ENCODE data around the gene SMIM22.

Gene SMIM22, protein sequence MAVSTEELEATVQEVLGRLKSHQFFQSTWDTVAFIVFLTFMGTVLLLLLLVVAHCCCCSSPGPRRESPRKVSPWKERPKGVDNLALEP

DNA sequence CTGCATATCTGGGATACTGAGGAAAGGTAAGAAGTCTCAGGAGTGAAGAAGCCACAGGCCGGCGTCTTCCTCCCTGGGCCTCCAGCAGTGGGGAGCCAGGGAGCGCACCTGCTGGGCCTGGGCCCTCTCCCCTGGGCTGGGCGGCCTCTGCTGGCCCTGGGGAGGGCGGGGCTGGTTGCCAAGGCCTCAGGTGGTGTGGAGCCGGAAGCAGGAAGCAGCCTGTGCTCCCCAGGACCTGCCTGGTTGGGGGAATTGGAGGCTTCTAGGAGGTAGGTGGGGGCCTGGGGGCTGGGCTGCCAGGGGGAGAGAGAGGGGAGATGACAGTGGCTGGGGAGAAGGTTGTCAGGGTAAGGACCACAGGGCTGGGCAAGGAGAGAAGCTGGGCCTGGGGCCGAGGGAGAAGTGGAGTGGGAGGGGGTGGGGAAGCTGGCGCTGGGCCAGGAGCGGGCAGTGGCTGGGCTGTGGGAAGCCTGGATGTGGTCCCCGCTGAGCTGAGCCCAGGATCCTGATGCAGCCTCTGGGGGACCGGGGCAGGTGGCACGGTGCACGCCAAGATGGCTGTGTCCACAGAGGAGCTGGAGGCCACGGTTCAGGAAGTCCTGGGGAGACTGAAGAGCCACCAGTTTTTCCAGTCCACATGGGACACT, at the start of gene SMIM22:
Gene SMIM22 (plus strand): TSS at position 189 of the 647 bp plus-strand sequence. CDS start 366 bp downstream, at position 555.
- DNase-seq (ENCODE audit: low spot score): no peak

DNA sequence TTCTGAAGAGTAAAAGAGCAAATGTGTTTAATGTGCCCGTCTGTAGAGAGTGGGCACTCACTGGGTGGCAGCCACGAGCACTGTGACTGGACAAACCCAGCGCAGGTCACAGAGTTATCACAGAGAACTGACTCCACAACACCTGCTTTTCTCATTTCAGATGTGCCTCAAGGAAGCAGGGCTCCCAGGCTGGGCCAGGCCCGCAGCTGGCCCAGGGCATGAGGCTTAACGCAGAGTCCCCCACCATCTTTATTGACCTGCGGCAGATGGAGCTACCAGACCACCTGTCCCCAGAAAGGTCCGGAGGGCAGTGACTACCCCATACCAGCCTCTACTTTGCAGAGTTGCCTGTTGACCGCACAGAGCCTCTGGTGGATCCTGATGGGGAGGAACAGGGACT, 49.0 kb upstream of the SMIM22 start:
- DNase-seq (ENCODE audit: low spot score): no peak

DNA sequence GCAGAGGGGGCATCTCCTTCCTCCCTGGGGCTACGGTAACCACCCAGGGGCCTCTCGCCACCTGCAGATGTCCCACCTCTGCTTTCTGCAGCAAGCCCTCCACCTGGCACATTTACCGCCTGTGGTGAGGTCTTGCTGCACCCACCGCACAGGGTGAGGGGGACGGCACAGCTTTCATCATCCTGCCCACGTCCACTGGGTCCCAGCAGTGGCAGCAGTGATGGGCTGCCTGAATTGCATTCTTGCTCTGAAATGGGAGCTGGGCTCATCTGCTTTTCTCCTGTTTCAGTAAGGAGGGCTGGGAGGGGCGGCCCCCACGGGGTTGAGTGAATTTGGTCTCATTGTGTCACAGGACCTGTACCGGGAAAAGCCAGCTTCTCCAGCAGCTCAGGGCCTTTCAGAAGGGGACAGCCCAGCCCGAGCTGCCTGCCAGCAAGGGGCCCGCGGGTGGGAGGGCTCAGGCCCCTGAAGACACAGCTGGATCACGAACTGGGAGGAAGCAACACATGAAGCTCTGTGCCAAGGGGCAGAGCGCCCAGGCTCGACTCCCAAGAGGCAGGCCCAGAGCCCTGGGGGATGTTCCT, 48.1 kb upstream of the SMIM22 start:
- DNase-seq (ENCODE audit: low spot score): no peak

DNA sequence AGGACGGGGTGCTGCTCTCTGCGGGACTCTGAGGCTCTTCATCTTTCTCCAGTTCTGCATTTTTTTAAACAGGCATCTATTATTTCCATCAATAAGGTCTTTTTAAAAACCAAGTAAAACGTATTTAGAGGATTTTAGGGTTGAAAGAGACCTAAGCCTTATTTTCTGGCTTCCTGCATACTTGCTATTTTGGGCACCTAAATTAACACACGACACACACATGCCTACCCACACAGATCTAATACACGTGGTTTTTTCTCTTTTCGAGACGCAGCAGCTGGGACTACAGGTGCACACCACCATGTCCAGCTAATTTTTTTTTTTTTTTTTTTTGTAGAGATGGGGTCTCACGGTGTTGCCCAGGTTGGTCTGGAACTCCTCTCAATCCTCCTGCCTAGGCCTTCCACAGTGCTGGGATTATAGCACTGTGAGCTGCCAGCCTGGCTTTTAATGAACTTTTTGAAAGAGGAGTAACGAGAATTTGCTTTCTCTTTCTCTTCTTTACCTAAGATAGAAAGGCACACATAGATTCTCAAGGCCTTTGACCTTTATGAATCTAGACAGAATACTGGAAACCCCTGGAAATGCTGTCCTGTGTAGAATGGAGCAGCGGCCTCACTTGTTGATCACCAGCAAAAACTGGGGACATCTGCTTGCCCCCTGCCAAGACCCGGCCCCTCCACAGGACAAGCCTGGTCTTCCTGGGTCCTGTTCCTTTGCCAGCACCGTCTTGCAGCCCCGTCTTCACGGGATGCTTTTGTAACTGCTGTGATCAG, 47.1 kb upstream of the SMIM22 start:
- DNase-seq (ENCODE audit: low spot score): no peak

DNA sequence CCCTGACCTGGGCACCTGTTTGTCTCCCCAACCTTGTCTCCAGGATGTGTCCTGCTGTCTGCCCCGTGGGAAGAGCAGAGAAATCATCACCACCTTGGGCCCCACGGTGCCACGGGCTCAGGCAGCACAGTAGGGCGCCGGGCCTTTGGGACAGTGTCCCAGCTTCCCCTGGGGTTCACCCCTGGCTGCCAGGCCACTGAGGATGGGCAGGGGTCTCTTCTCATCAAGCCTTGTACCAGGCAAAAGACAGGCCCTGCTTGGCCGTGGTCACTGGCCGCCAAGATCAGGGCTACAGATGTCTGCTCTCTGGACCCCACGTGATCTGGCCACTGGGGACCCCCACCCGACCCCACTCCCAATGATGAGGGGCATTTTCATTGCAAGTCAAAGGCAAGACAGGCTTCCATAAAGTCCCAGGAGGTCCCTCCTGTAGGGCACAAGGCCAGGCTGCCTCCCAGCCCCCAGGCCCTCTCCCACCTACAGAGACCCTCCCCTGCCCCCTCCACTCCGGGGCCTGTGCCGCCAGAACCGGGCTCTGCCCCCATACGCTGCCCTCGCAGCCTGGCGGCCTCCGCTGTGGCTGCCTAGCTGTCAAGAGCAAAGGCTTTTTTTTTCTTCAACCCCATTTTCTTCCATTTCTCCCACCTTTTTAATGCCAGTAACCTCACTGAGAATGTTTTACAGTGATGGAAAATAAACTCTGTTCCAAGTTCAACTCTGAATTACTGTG, 46.3 kb upstream of the SMIM22 start:
- no peak for DNase-seq (ENCODE audit: low spot score)

DNA sequence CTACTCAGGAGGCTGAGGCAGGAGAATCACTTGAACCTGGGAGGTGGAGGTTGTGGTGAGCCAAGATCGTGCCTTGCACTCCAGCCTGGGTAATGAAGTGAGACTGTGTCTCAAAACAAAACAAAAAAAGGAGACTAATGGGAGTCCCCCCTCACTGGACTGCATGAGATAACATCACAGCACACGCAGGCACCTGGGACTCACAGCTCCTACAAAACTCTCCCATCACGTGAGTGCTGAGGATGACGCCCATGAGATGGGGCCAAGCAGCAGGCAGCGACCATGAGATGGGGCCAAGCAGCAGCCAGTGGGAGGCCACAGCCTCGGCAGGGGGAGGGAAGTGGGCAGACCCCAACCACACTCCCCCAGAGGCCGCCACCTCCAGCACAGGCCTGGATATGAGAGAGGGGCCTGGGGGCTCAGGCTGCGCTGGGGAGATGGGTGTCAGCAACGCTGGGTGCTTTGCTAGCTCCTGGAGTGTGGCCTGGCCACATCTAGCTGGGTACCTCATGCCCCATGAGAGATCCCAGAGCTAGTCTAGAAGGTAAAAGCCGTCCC, 45.4 kb upstream of the SMIM22 start:
- no peak for DNase-seq (ENCODE audit: low spot score)

DNA sequence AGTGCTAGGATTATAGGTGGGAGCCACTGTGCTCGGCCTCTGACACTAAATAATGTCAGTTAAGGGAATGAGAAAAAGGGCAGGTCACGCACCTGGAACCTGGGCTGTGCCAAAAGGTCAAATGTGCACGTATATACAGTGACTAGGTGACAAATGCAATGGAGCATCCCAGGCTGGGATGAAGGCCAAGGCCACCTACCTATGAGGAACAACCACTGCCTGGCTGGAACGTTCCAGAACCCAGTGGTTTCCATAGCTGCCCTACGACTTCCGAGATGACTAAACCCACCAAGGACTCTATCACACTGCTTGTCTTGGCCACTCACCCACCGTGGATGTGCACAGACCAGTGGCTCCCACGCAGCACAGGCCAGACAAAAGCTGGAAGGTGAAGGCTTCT, 44.3 kb upstream of the SMIM22 start:
- no peak for DNase-seq (ENCODE audit: low spot score)

DNA sequence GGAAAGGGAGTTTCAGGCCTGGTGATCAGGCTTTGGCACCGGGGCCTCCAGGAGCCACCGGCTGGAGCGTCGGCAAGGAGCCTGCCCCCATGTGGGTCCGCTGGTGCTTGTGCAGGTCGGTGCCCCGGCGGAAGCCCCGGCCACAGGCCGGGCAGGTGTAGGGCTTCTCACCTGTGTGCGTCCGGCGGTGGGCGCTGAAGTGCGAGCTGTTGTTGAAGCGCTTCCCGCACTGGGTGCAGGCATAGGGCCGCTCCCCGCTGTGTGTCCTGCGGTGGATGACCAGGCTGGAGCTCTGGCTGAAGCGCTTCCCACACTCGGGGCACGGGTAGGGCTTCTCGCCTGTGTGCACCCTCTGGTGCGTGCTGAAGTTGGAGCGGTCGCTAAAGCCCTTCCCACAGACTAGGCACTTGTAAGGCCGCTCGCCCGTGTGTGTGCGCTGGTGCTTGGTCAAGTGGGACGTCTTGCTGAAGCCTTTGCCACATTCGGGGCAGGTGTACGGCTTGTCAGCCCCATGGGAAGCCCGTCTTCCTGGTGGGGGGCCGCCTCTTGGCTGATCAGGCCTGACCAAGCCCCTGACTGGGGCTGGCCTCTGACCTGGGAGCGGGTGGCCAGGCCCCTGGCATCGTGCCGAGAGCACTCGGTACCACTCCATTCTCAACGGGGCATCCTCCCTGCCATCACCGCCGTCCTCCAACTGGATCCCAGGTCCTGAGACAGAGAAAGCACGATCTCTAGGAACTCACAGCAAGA, 42.6 kb upstream of the SMIM22 start:
- DNase-seq (ENCODE audit: low spot score): no peak

DNA sequence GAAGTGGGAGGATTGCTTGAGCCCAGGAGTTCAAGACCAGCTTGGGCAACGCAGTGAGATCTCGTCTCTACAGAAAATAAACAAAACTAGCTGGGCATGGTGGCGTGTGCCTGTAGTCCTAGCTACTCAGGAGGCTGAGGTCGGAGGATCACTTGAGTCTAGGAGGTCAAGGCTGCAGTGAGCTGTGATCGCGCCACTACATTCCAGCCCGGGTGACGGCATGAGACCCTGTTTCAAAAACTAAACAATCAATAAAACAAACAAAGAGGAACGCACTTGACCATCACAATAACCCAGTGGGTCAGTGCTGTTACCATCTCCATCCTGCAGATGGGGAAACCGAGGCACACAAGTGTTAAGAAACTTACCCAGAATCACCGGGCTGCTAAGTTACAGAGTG, 41.9 kb upstream of the SMIM22 start:
- DNase-seq (ENCODE audit: low spot score): no peak

DNA sequence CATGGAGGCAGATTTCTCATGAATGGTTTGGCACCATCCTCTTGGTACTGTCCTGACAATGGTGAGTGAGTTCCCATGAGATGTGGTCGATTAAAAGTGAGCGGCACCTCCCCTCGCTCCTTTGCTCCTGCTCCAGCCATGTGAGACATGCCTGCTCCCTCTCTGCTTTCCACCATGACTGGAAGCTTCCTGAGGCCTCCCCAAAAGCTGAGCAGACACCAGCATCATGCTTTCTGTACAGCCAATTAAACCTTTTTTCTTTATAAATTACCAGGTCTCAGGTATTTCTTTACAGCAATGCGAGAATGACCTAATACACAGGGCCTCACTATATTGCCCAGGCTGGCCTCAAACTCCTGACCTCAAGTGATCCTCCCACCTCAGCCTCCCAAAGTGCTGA, 40.3 kb upstream of the SMIM22 start:
- DNase-seq (ENCODE audit: low spot score): no peak

DNA sequence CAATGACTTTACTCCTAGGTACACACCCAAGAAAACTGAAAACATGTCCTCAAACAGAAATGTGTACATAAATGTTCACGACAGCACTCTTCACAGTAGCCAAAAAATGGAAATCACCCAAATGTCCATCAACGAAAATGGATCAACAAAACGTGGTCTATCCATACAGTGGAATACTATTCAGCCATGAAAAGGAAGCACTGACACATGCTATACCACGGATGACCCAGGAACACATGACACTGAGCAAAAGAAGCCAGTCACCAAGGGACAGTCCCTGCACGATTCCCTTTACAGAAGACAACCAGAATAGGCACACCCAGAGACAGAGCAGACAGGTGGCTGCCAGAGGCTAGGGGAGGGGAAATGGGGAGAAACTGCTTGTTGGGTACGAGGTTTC, 39.5 kb upstream of the SMIM22 start:
- DNase-seq (ENCODE audit: low spot score): no peak

DNA sequence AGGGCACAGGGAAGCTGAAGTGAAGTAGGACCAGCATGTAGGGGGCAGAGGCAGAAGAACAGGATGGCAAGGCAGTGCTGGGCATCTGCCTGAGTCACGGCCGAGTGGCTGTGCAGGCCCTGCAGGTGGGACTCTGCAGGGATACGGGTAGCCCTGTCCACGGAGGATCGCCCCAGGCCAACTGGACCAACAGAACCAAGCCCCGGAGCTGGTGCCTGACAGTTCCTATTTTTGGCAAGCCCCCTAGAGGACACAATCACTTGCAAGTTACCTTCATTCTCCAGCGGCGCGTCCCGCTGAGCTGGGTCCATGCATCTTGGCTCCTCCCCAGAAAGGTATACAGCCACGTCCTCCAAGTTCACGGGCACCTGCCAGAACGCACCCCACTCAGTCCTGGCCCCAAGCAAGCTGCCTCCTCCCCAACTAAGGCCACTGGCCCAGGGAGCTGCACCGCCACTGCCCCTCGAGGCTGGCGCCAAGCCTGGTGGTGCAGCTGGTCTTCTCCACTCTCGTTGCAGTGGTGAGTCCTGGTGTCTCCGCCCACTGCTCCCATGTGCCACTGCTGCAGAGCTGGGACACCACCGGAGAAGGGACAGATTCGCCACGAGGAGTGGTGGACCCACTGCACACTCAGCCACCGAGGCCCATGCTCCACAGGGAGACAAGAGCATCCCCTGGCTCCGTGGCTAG, 34.8 kb upstream of the SMIM22 start:
- no peak for DNase-seq (ENCODE audit: low spot score)

DNA sequence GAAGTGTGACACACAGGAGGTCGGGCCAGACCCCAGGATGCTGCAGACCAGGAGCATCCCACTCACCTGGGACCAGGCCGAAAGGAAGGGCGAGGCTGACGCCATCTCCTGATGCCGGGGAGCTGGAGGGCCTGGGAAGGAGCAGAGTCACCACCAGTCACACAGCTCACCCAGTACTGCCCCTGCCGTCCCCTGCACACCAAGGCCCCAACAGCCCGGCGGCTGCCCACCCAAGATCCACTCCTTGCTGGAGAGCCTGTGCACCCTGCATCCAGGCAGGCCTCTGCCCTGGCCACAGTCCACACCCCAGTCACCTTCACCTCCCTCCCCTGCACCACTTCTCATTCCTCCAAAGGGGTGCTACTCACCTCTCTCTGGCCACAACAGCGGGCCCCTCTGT, 33.0 kb upstream of the SMIM22 start:
- no peak for DNase-seq (ENCODE audit: low spot score)

DNA sequence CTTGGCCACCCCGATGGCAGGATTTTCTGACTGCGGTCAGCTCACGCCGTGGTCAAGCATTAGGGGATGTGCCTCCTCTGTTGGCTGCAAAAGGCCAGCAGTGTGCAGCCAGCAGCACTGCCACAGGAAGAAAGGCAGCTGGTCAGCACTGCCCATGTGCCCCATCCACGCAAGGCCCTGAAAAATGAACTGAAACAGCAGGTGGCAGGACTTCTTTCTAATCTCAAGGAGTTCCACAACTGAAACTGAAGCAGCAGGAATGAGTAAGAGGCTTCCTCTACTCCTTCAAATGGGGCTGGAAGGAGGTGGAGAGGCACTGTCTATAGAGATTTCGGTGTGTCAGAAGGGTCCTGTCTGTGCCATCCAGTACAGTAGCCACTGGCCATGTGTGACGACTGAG, 31.4 kb upstream of the SMIM22 start:
- no peak for DNase-seq (ENCODE audit: low spot score)

DNA sequence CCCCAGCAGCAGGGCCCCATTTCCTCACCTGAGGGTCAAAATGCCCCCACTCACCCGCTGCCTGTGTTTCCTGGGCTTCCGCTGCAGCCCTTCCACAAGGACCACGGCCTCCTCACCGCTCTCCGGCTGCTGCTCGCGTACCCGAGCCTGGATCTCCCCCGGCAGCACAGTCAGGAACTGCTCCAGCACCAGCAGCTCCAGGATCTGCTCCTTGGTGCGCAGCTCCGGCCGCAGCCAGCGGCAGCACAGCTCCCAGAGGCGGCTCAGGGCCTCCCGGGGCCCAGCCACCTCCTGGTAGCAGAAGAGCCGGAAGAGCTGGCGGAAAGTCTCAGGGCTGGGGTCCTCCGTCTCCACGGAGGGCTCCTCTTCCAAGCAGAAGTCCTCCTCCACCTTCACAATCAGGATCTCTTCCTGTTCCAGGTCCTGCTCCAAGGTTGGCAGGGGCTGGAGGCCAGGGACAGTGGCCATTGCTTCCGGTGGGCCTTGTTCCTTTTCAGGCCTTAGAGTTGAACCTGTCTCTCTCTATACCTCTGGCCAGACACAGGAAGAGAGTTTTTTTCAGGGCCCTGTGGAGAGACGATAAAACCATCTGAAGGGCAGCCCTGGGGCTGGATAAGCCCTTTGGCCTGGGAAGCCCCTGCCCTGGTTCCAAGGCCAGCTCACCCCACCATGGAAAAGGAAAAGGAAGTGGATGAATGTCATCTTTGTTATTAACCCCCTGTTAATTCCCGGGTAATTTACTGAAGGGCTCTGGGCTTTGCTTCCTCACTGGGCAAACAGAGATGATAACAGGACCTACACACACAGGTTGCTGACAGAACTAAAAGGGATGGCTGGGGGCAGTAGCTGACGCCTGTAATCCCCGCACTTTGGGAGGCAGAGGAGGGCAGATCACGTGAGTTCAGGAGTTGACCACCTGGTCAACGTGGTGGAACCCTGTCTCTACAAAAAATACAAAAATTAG, 29.4 kb upstream of the SMIM22 start:
- DNase-seq (ENCODE audit: low spot score): no peak

DNA sequence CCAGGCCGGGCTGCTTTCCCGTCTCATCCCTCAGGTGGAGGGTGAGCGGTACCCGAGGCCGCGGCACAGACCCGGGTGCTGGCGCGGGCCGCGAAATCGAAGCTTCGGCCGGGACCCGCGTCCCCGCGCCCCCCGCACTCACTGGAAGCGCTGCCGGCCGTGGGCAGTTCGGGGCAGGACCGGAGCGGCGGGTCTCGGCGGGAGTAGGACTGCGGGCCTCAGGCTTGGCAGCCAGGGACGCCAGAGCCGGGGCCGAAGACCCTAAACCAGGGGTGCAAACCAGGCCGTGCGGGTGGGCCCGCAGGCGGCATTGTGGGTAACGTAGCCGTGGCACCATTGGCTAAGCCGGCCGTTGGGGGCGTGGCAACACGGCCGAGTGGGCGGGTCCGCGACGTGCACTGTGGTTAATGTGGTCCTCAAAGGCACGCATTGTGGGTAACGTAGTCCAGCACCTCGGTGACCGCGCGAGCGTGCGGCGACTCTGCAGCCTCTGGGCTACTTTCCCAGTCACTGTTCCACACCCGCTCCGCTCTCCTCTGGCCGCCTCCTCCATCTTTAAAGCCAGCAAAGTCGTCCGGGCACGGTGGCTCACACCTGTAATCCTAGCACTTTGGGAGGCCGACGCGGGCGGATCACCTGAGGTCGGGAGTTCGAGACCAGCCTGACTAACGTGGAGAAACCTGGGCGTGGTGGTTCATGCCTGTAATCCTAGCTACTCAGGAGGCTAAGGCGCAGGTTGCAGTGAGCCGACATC, 28.1 kb upstream of the SMIM22 start, which contains the start of gene ZNF500:
Gene ZNF500 (minus strand): TSS at position 288 of the 754 bp plus-strand sequence. CDS start 1,184 bp downstream, outside the sequence.
- DNase-seq (ENCODE audit: low spot score): peak; percentile 93

DNA sequence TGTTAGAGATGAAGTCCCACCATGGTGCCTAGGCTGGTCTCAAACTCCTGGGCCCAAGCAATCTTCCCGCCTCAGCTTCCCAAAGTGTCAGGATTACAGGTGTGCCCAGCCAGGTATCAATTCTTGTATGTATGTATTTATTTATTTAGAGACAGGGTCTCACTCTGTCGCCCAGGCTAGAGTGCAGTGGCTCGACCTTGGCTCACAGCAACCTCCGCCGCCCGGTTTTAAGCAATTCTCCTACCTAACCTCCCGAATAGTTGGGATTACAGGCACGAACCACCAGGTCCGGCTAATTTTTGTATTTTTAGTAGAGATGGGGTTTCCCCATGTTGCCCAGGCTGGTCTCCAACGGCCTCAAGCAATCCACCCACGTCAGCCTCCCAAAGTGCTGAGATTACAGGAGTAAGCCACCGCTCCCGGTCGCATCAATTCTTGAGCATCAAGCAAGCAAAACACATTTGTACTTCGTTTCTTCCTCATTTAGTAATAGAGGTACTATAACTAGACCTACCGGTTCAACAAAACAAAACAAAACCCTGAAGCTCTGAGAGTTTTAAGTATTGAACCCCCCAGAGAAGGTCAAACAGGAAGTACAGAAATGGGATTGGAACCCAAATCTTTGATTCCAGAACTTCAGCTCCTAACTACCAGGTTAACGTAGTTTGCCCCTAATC, 27.2 kb upstream of the SMIM22 start:
- DNase-seq (ENCODE audit: low spot score): peak; percentile 39
